OCI-M2 (cell line): ENCODE data around the gene RTL10.

ENCODE experiments used
- DNase-seq: peaks from one replicate; lab custom pipeline; 2025; ENCODE audit not compliant: unreplicated experiment; lab: John Stamatoyannopoulos, UW

Gene RTL10

GRCh38 chr22:19824212-19824925, 30.3 kb downstream of the RTL10 start:
- DNase-seq = no peak

DNA sequence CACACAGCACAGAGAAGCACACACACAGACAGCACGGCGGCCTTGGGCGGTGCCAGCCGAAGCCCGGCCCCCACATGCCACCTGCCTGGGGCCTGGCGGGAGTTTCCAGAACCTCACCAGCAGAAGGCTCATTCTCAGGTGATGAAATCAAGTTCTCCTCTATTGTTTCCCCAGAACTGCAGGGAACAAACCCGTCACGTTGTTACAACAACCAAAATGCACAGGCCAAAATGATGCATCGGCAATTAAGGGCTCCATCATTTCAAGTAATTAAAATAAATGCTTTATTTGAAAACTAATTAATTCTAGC, 30.8 kb downstream of the RTL10 start:
- DNase-seq = no peak

GRCh38 chr22:19823191-19823901, 31.3 kb downstream of the RTL10 start:
- no peak for DNase-seq

- no peak for DNase-seq
Observed at GRCh38 chr22:19822301-19823117, 32.2 kb downstream of the RTL10 start.

DNA sequence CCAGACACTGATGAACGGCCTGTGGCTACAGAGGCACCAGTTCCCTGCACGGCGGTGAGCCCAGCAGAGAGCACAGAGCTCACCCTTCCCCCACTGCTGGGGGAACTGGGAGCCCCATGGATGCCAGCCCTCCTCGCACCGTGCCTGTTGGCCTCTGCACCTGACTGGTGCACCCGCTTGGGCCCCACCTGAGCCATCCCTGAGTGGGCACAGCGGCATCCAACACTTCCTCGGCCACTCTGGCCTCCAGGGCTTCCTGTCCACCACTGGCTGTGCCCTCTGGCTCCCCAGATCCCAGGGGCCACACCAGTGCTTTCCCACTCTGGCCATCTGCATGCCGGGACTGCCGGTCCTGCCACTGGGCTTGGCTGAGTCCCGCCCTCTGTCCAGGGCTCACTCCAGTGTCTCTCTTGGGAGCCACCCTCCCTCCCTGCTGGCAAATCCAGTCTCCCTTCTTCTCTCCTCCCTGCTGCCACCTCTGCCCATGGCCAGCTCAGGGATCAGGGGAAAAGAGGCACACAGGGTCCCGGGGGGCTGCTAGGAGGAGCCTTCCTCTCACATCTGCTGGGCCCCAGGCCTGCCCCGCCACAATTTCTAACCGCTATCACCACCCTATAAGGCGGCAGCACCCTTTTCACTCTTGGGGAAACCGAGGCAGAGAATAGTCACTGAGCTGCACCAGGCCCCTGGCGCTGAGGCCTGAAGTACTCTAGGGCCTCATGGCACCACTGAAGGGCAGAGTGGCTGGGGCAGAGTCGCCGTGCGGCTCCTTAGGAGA, 33.0 kb downstream of the RTL10 start:
- no peak for DNase-seq

GRCh38 chr22:19820880-19821522, 33.7 kb downstream of the RTL10 start:
- no peak for DNase-seq

- no peak for DNase-seq
Observed at GRCh38 chr22:19819911-19820879, 34.5 kb downstream of the RTL10 start.

- no peak for DNase-seq
Observed at GRCh38 chr22:19819208-19819910, 35.3 kb downstream of the RTL10 start.

DNA sequence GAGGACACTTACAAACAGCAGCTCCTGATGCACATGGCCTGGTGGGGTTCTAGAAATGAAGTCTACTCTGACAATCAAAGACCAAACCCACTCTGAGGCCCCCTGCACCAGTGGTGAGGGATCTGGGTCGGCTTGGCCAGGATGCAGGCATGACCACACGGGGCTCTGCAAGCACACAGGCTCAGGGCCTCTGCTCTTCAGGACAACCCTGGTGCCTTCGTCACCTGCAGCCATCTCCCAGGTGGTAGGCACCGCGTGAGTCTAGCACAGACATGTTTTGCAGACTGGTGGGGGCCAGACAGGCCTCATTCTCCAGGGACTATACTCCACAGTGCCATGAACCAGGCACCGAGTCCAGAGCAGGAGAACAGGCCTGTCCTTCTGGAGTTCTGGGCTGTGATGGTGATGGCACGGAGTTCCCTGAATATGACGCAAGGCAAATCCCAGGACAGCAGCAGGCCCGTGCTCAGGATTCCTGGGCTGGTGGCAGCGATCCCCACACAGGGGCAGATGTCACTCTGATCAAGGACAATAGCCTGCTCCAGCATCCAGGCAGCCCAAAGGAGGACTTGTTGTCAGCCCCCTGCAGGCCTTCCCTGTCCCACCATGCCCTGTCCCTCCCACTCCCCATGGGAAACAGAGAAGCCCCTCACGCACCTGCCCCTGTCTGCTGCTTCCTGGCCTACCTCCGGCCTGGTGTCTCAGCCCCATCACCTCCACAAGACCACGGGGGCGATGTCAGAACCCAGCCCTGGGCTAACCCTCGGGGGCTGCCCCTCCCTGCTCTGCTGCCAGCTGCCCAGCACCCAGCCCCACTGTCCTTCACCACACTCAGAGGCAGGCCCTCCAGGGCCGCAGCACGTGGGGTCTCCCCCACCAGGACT, 36.1 kb downstream of the RTL10 start:
- no peak for DNase-seq

- DNase-seq = no peak
Observed at GRCh38 chr22:19816372-19817119, 38.1 kb downstream of the RTL10 start.

DNA sequence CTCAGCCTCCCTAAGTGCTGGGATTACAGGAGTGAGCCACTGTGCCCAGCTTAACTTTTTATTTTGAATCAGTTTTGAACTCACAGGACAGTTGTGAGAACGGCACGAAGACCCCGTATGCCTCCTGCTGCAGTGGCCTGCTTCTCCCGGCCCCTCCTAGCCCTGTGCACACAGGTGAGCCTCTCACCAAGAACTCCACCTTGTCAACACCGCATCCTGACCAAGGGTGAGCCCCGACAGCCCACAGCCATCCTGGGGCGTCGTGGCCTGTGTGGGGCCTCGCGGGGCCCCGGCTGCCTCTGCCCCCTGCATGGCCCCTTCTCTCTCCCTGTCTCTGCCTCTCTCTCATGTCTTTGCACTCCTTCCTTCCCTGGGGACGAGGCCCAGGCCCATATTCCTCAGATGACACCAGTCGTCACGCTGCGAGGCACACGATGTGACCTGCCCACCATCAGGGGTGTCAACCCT, 38.8 kb downstream of the RTL10 start:
- no peak for DNase-seq

DNA sequence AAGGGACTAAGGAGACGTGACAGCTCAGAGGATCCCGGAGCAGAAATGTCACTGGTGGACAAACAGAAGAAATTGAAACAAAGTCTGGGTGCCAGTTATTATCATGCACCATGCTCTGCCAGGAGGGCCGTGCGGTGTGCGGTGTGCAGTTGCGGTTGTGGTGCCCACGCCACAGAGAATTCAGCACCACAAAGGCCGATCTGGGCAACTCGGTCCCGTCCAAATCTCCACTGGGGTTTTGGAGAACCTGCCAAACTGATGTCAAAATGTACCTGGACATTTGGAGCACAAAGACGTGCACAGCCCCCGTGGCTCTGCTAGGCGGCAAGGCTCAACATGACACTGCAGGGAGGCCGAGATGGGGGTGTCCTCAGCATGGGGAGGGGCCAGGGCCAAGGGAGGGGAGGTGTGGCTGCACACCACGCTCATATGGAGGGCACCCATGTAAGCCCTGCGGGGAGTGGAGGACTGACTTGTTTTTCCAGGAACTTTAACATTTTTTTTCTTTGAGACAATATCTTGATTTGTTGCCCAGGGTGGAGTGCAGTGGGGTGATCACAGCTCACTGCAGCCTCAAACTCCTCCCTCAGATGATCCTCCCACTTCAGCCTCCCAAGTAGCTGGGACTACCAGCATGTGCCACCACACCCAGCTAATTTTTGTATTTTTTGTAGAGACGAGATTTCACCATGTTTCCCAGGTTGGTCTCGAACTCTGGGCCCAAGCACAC, 39.4 kb downstream of the RTL10 start:
- DNase-seq = no peak

DNA sequence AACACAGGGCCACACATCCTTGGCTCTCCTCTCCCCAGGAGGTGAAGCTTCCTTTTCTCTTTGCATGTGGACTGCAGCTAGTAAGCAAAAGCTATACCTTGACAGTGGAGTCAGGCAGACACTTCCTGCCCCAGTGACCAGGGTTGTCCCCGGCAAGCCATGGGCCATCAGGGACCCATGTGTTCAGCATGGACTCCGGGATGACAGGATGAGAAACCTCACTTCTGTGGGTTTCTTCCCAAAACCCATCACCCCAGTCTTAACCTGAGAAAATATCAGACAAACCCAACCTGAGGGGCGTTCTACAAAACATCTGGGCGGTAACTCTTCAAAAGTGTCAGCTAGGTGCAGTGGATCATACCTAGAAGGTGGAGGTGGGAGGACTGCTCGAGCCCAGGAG, 40.2 kb downstream of the RTL10 start:
- DNase-seq = no peak

DNA sequence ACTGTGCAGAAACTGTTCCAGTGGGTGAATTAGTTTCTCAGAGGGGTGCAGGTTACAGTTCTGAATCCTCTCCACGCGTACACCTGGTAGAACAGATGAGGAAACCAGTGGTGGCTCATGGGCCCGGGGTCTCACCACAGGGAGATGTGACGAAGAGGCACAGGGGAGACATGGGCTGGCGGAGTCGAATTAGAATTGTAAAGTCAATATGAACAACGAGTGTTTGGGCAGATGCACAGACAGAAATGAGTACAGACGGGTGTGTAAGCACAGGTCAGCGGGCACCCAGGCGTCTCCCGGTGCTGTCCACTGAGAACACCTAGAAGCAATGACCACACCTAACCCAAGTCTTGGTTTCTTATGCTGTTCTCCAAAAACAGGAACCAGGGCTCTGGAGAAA, 41.8 kb downstream of the RTL10 start:
- no peak for DNase-seq

- no peak for DNase-seq
Observed at GRCh38 chr22:19811811-19812771, 42.6 kb downstream of the RTL10 start.
